H1 (cell line): ENCODE results near the gene POU6F2.

Experiments used
- CBX8 ChIP-seq: fragments of 300-800, 300-1000 bp; sonication (generic); IDR thresholded peaks from 2 replicates; pipeline ENCODE4 v1.7.1; 2016; ENCODE audit warnings: low read depth, low read length, borderline replicate concordance
- CTCF ChIP-seq, 3 experiments: IDR thresholded peaks; 1 replicate in 2 of 3; 2 replicates in 1 of 3; pipeline versions ENCODE4 v1.5.1 to v1.6.1; 2011; ENCODE audit warnings: low read length in 3 of 3, mild to moderate bottlenecking in 3 of 3, inconsistent platforms in 2 of 3, low read depth in 1 of 3, moderate library complexity in 1 of 3; ENCODE audit not compliant: insufficient read depth in 1 of 3; ENCODE audit errors: control extremely low read depth in 1 of 3
- EP300 ChIP-seq, 2 experiments: IDR thresholded peaks; 1 replicate in 1 of 2; 2 replicates in 1 of 2; pipeline ENCODE4 v1.6.1; 2011 to 2012; ENCODE audit warnings: low read depth in 2 of 2, low read length in 2 of 2, mild to moderate bottlenecking in 2 of 2, borderline replicate concordance in 1 of 2, inconsistent platforms in 1 of 2, moderate library complexity in 1 of 2
- EZH2 ChIP-seq: fragments of 200-600 bp; sonication (generic); IDR thresholded peaks from 2 replicates; pipeline ENCODE4 v1.7.1; 2012; ENCODE audit warnings: low read depth, mild to moderate bottlenecking, moderate library complexity, low read length, inconsistent platforms; ENCODE audit not compliant: severe bottlenecking
- GABPA ChIP-seq: IDR thresholded peaks from 2 replicates; pipeline ENCODE4 v1.6.1; 2011; ENCODE audit warnings: mild to moderate bottlenecking, low read length, moderate library complexity, borderline replicate concordance; ENCODE audit not compliant: insufficient read depth
- KDM4A ChIP-seq: IDR thresholded peaks from one replicate; pipeline ENCODE4 v1.7.1; 2012; ENCODE audit warnings: low read depth, mild to moderate bottlenecking, moderate library complexity, low read length, inconsistent platforms; ENCODE audit not compliant: severe bottlenecking
- MAX ChIP-seq: IDR thresholded peaks from 2 replicates; pipeline ENCODE4 v1.6.1; 2012; ENCODE audit warnings: inconsistent platforms
- POLR2A ChIP-seq, 2 experiments: IDR thresholded peaks; 1 replicate in 1 of 2; 2 replicates in 1 of 2; pipeline ENCODE4 v1.6.1; 2011; ENCODE audit warnings: low read depth in 2 of 2, low read length in 2 of 2, mild to moderate bottlenecking in 2 of 2; ENCODE audit errors: control extremely low read depth in 1 of 2
- POLR2AphosphoS5 ChIP-seq: IDR thresholded peaks from 2 replicates; pipeline ENCODE4 v1.6.1; 2011; ENCODE audit warnings: low read depth, low read length
- RAD21 ChIP-seq, 2 experiments: IDR thresholded peaks in 1 of 2; conservative IDR thresholded peaks in 1 of 2; 2 replicates each; pipeline ENCODE4 v1.6.1; 2011; ENCODE audit warnings: low read depth in 2 of 2, low read length in 2 of 2, improper control_type of control experiment in 1 of 2, inconsistent platforms in 1 of 2, mild to moderate bottlenecking in 1 of 2, moderate library complexity in 1 of 2
- RXRA ChIP-seq: IDR thresholded peaks from 2 replicates; pipeline ENCODE4 v1.6.1; 2011; ENCODE audit warnings: low read depth, mild to moderate bottlenecking, low read length, moderate library complexity; ENCODE audit not compliant: insufficient read depth
- SP4 ChIP-seq: IDR thresholded peaks from 2 replicates; pipeline ENCODE4 v1.6.1; 2012; ENCODE audit warnings: low read length, inconsistent platforms
- TEAD4 ChIP-seq: IDR thresholded peaks from 2 replicates; pipeline ENCODE4 v1.6.1; 2012; ENCODE audit warnings: low read depth, low read length, inconsistent platforms, mixed read lengths
- TF ChIP-seq, protein P1 (sequence below): IDR thresholded peaks from 2 replicates; pipeline ENCODE4 v1.6.1; 2012; ENCODE audit warnings: inconsistent platforms

GRCh38 chr7:39270018-39270417 lies 292.3 kb downstream of the POU6F2 start:
- TF ChIP-seq GABPA, result no peak
- no peak for TF ChIP-seq POLR2AphosphoS5
- TF ChIP-seq CTCF (IDR thresholded peaks at IDR 0.05; ENCODE audit: control extremely low read depth in 1 of 3, insufficient read depth in 1 of 3, low read depth in 1 of 3, low read length in 3 of 3), result no peak
- TF ChIP-seq, protein P1, sequence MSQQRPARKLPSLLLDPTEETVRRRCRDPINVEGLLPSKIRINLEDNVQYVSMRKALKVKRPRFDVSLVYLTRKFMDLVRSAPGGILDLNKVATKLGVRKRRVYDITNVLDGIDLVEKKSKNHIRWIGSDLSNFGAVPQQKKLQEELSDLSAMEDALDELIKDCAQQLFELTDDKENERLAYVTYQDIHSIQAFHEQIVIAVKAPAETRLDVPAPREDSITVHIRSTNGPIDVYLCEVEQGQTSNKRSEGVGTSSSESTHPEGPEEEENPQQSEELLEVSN, result no peak
- no peak for TF ChIP-seq POLR2A (IDR thresholded peaks at IDR 0.05; ENCODE audit: control extremely low read depth in 1 of 2, low read depth in 2 of 2, low read length in 2 of 2)
- TF ChIP-seq KDM4A, result no peak
- no peak for TF ChIP-seq EP300 (IDR thresholded peaks at IDR 0.05; ENCODE audit: borderline replicate concordance in 1 of 2, low read depth in 2 of 2, low read length in 2 of 2)
- no peak for TF ChIP-seq MAX
- TF ChIP-seq EZH2, result no peak
- no peak for TF ChIP-seq TEAD4
- TF ChIP-seq SP4, result no peak
- TF ChIP-seq CBX8, result no peak
- no peak for TF ChIP-seq RAD21 (IDR thresholded peaks at IDR 0.05 in 1 of 2, conservative IDR thresholded peaks at IDR 0.05 in 1 of 2; ENCODE audit: low read depth in 2 of 2, low read length in 2 of 2)
- no peak for TF ChIP-seq RXRA
